ENCODE results near the gene NEUROD6. TPM values are rescaled to one million over a fixed set of nuclear protein-coding genes. Genes with fewer than 3 reads are reported as not detected.

The NEUROD6 gene
- total and polyA plus RNA-seq, 3 donors from 2014 or later = not detected

GRCh38 chr7:31363051-31363450, 22.5 kb upstream of the NEUROD6 start:
- intact Hi-C loops (cut with DNase I; ENCODE audit: low total_unique reads) = no loop called here
- Histone ChIP-seq H3K36me3 (ENCODE audit: low read depth, missing control alignments) (no peaks in the 10 kb centered on the region), H3K9me3 (no peaks in the 10 kb centered on the region), H3K4me3 (no peak overlapping the region), H3K4me1 (no peaks in the 10 kb centered on the region), H3K27ac (no peak overlapping the region), H3K27me3 (no peaks in the 10 kb centered on the region)
- no peak for DNase-seq
- TF ChIP-seq, protein P1, sequence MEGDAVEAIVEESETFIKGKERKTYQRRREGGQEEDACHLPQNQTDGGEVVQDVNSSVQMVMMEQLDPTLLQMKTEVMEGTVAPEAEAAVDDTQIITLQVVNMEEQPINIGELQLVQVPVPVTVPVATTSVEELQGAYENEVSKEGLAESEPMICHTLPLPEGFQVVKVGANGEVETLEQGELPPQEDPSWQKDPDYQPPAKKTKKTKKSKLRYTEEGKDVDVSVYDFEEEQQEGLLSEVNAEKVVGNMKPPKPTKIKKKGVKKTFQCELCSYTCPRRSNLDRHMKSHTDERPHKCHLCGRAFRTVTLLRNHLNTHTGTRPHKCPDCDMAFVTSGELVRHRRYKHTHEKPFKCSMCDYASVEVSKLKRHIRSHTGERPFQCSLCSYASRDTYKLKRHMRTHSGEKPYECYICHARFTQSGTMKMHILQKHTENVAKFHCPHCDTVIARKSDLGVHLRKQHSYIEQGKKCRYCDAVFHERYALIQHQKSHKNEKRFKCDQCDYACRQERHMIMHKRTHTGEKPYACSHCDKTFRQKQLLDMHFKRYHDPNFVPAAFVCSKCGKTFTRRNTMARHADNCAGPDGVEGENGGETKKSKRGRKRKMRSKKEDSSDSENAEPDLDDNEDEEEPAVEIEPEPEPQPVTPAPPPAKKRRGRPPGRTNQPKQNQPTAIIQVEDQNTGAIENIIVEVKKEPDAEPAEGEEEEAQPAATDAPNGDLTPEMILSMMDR (IDR thresholded peaks at IDR 0.05) = no peak
- no peak for TF ChIP-seq POLR2A (IDR thresholded peaks at IDR 0.05)
- 51 to 56% methylated on average over 5 of the region's 5 CpGs for WGBS, 2 donors

DNA sequence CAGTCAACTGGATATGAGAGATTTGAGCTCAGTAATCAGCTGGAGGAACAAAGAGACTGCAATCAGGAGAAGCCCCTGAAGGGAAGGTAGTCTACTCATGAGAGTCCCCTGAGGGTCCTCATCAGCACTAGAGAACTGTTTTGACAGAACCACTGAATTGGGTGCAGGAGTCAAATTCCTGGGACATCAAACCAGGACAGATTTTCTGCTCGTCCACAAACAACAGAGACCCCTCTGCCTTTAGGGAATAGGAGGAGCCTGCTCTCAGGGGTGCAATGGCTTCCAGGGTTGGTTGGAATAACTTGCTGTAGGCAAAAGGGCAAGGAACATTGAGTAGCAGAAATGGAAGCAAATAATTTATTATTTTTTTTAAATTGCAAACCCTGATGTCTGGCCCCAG, 21.9 kb upstream of the NEUROD6 start:
- H3K27me3 ChIP-seq = no peaks in the 10 kb centered on the region
- no peak for DNase-seq
- H3K9me3 ChIP-seq = no peaks in the 10 kb centered on the region
- no peak overlapping the region for H3K27ac ChIP-seq
- TF ChIP-seq, protein P1 (IDR thresholded peaks at IDR 0.05) = no peak
- no peaks in the 10 kb centered on the region for H3K36me3 ChIP-seq (ENCODE audit: low read depth, missing control alignments)
- no peak overlapping the region for H3K4me3 ChIP-seq
- intact Hi-C loops (cut with DNase I; ENCODE audit: low total_unique reads) = no loop called here
- WGBS, 2 donors = 50 to 58% methylated on average over 1 of the region's 1 CpG
- H3K4me1 ChIP-seq = no peaks in the 10 kb centered on the region

GRCh38 chr7:31358467-31358866, 17.9 kb upstream of the NEUROD6 start:
- Histone ChIP-seq H3K9me3 (no peaks in the 10 kb centered on the region), H3K36me3 (ENCODE audit: low read depth, missing control alignments) (no peaks in the 10 kb centered on the region), H3K4me3 (no peak overlapping the region), H3K27me3 (no peaks in the 10 kb centered on the region), H3K4me1 (no peaks in the 10 kb centered on the region), H3K27ac (no peak overlapping the region)
- TF ChIP-seq, protein P1 (IDR thresholded peaks at IDR 0.05) = no peak
- TF ChIP-seq POLR2A (IDR thresholded peaks at IDR 0.05) = no peak
- DNase-seq = no peak
- intact Hi-C loops (cut with DNase I; ENCODE audit: low total_unique reads) = no loop called here
- WGBS, 2 donors = 34 to 47% methylated on average over 3 of the region's 3 CpGs

DNA sequence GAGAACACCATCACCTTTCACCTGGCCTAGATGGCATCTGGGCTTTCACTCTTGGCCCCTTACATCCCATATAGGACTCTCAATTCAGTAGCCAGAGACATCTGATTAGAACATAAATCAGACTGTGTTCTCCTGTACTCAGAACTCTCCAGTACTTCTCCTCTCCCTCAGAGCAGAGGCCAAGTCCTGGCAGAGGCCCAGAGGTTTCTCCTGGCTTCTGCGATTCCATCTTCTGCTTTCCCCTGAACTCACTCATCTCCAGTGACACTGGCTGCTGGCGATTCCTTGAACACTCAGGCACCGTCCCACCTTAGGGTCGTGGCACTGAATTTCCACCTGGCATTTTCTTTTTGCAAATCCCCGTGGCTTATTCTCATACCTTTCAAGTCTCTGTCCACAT, 4.9 kb upstream of the NEUROD6 start:
- Histone ChIP-seq H3K4me3 (no peak overlapping the region), H3K27me3 (no peaks in the 10 kb centered on the region), H3K27ac (no peak overlapping the region), H3K4me1 (no peaks in the 10 kb centered on the region), H3K36me3 (ENCODE audit: low read depth, missing control alignments) (no peaks in the 10 kb centered on the region), H3K9me3 (no peaks in the 10 kb centered on the region)
- DNase-seq = no peak
- intact Hi-C loops (cut with DNase I; ENCODE audit: low total_unique reads) = no loop called here
- TF ChIP-seq, protein P1 (IDR thresholded peaks at IDR 0.05) = no peak
- TF ChIP-seq POLR2A (IDR thresholded peaks at IDR 0.05) = no peak
- 82 to 83% methylated on average over 5 of the region's 5 CpGs for WGBS, 2 donors

- H3K27ac ChIP-seq = no peak overlapping the region
- no peaks in the 10 kb centered on the region for H3K36me3 ChIP-seq (ENCODE audit: low read depth, missing control alignments)
- no peak overlapping the region for H3K4me3 ChIP-seq
- intact Hi-C loops (cut with DNase I; ENCODE audit: low total_unique reads) = no loop called here
- no peak for DNase-seq
- no peaks in the 10 kb centered on the region for H3K9me3 ChIP-seq
- WGBS, 2 donors = 60 to 64% methylated on average over 3 of the region's 3 CpGs
- TF ChIP-seq, protein P1 (IDR thresholded peaks at IDR 0.05) = no peak
- TF ChIP-seq POLR2A (IDR thresholded peaks at IDR 0.05) = no peak
- H3K27me3 ChIP-seq = no peaks in the 10 kb centered on the region
- no peaks in the 10 kb centered on the region for H3K4me1 ChIP-seq
Measured at GRCh38 chr7:31343516-31344305, 3.2 kb upstream of the NEUROD6 start.

All from testis (tissue), 3 donors.